Mesendoderm (in vitro differentiated cells): Measurements from ENCODE around the gene BMI1. TPM values are rescaled to one million over a fixed set of nuclear protein-coding genes. Genes with fewer than 3 reads are reported as not detected.

Experiments used
- DNase-seq: peaks from one replicate; pipeline ENCODE4 v3.0.0; 2013
- H2AK5ac ChIP-seq: 2 replicates; pipeline ENCODE4 v1.6.1; 2013; ENCODE audit warnings: low read length, inconsistent platforms
- H2BK120ac ChIP-seq: 2 replicates; pipeline ENCODE4 v1.6.1; 2013; ENCODE audit warnings: low read depth, mild to moderate bottlenecking, low read length, moderate library complexity, mixed read lengths
- H2BK15ac ChIP-seq: replicated peaks from 2 replicates; pipeline ENCODE4 v1.6.1; 2013; ENCODE audit warnings: low read depth, mild to moderate bottlenecking, moderate library complexity
- H2BK5ac ChIP-seq: 2 replicates; pipeline ENCODE4 v1.6.1; 2013; ENCODE audit warnings: low read length, inconsistent platforms
- H3K18ac ChIP-seq: 2 replicates; pipeline ENCODE4 v1.6.1; 2013; ENCODE audit warnings: mild to moderate bottlenecking, low read length, mixed read lengths
- H3K23ac ChIP-seq: one replicate; pipeline ENCODE4 v1.6.1; 2013; ENCODE audit warnings: low read length
- H3K27ac ChIP-seq: 2 replicates; pipeline ENCODE4 v1.5.1; 2013; ENCODE audit warnings: low read depth, mild to moderate bottlenecking, inconsistent platforms, low read length, moderate library complexity
- H3K27me3 ChIP-seq: 2 replicates; pipeline ENCODE4 v1.6.1; 2013; ENCODE audit warnings: low read length, control low read depth, mild to moderate bottlenecking, inconsistent platforms; ENCODE audit not compliant: insufficient read depth, poor library complexity
- H3K36me3 ChIP-seq: 2 replicates; pipeline ENCODE4 v1.6.1; 2013; ENCODE audit warnings: low read length, inconsistent platforms; ENCODE audit not compliant: control insufficient read depth, insufficient read depth
- H3K4ac ChIP-seq: one replicate; pipeline ENCODE4 v1.6.1; 2013; ENCODE audit warnings: low read depth, mild to moderate bottlenecking, low read length, moderate library complexity
- H3K4me1 ChIP-seq: 2 replicates; pipeline ENCODE4 v1.6.1; 2013; ENCODE audit warnings: low read depth, low read length, inconsistent platforms; ENCODE audit not compliant: control insufficient read depth
- H3K4me2 ChIP-seq: 2 replicates; pipeline ENCODE4 v1.6.1; 2013; ENCODE audit warnings: low read length
- H3K4me3 ChIP-seq: 2 replicates; pipeline ENCODE4 v1.5.1; 2013; ENCODE audit warnings: mild to moderate bottlenecking, low read length
- H3K56ac ChIP-seq: one replicate; pipeline ENCODE4 v1.6.1; 2013; ENCODE audit warnings: low read length
- H3K79me1 ChIP-seq: 2 replicates; pipeline ENCODE4 v1.6.1; 2013; ENCODE audit warnings: low read length, inconsistent platforms
- H3K79me2 ChIP-seq: 2 replicates; pipeline ENCODE4 v1.6.1; 2013; ENCODE audit warnings: mild to moderate bottlenecking, low read length; ENCODE audit not compliant: control insufficient read depth, insufficient read depth
- H3K9ac ChIP-seq: 2 replicates; pipeline ENCODE4 v1.6.1; 2013; ENCODE audit warnings: low read length, inconsistent platforms
- H4K5ac ChIP-seq: one replicate; pipeline ENCODE4 v1.6.1; 2013; ENCODE audit warnings: low read length
- H4K8ac ChIP-seq: one replicate; pipeline ENCODE4 v1.6.1; 2013; ENCODE audit warnings: low read depth, mild to moderate bottlenecking, control low read depth, low read length, moderate library complexity
- WGBS: extraction: QIAGEN DNeasy Blood & Tissue Kit; methylation state at CpG from one replicate; pipeline ENCODE4 v1.1.7; 2013; ENCODE audit warnings: low lambda C conversion rate, missing lambda C conversion rate; ENCODE audit not compliant: insufficient coverage; ENCODE audit errors: extremely low coverage; 5-methylcytosine and 5-hydroxymethylcytosine counted together
- polyA plus RNA-seq, 2 experiments: library from polyadenylated mRNA; stranded (reverse); fragments of 200-250 nt; gene quantifications; one replicate each; pipeline ENCODE4 v1.2.3, GENCODE V29; 2013

BMI1 gene
- polyA plus RNA-seq (2013, experiment 1 of 2), result 5.0 TPM
- 4.8 TPM for polyA plus RNA-seq (2013, experiment 2 of 2)

GRCh38 chr10:22320591-22321155, at the start of gene BMI1:
BMI1 (plus strand) TSS chr10:22321099; CDS start chr10:22326450, 5,351 bp downstream.
- Histone ChIP-seq H2BK15ac (peak within 1 kb of the TSS; percentile 92), H3K9ac (peak within 1 kb of the TSS; percentile 73), H3K27ac (no peak within 1 kb of the TSS), H3K4ac (peak within 1 kb of the TSS; percentile 92), H4K8ac (peak within 1 kb of the TSS; percentile 86), H3K4me1 (peaks cover 5% of the 10 kb centered on the region), H2AK5ac (no peak within 1 kb of the TSS), H3K27me3 (peaks cover 30% of the 10 kb centered on the region), H3K79me2 (no peaks in the 10 kb centered on the region), H3K79me1 (no peaks in the 10 kb centered on the region), H3K4me3 (peak within 1 kb of the TSS; percentile 50), H3K36me3 (no peaks in the 10 kb centered on the region), H3K4me2 (peak within 1 kb of the TSS; percentile 41), H3K23ac (no peak within 1 kb of the TSS), H2BK5ac (no peak within 1 kb of the TSS), H3K56ac (peak within 1 kb of the TSS; percentile 90), H4K5ac (no peak within 1 kb of the TSS), H2BK120ac (peak within 1 kb of the TSS; percentile 96), H3K18ac (peak within 1 kb of the TSS; percentile 99)
- peak; percentile 73 for DNase-seq
- no CpG with 5 or more reads among the region's 85 CpGs for WGBS

GRCh38 chr10:22271786-22272185, 49.1 kb upstream of the BMI1 start:
- Histone ChIP-seq H3K4me3 (no peak overlapping the region), H2AK5ac (no peak overlapping the region), H3K56ac (no peak overlapping the region), H4K5ac (no peak overlapping the region), H3K36me3 (no peaks in the 10 kb centered on the region), H3K4ac (no peak overlapping the region), H3K27me3 (no peaks in the 10 kb centered on the region), H3K4me2 (no peak overlapping the region), H2BK15ac (no peak overlapping the region), H3K79me1 (no peaks in the 10 kb centered on the region), H3K27ac (no peak overlapping the region), H2BK120ac (no peak overlapping the region), H3K79me2 (no peaks in the 10 kb centered on the region), H4K8ac (no peak overlapping the region), H3K4me1 (no peaks in the 10 kb centered on the region), H3K23ac (no peak overlapping the region), H3K18ac (no peak overlapping the region), H2BK5ac (no peak overlapping the region), H3K9ac (no peak overlapping the region)
- no peak for DNase-seq
- WGBS, result no CpG with 5 or more reads among the region's 6 CpGs

- no CpG with 5 or more reads among the region's 4 CpGs for WGBS
- H3K36me3 ChIP-seq, result no peaks in the 10 kb centered on the region
- H2BK5ac ChIP-seq, result no peak overlapping the region
- no peak overlapping the region for H3K23ac ChIP-seq
- H3K27me3 ChIP-seq, result no peaks in the 10 kb centered on the region
- H3K18ac ChIP-seq, result no peak overlapping the region
- peak; percentile 4 for DNase-seq
- no peak overlapping the region for H4K5ac ChIP-seq
- no peaks in the 10 kb centered on the region for H3K79me2 ChIP-seq
- H3K56ac ChIP-seq, result no peak overlapping the region
- no peak overlapping the region for H3K4ac ChIP-seq
- no peak overlapping the region for H2BK15ac ChIP-seq
- H2BK120ac ChIP-seq, result no peak overlapping the region
- H3K79me1 ChIP-seq, result no peaks in the 10 kb centered on the region
- no peak overlapping the region for H3K4me3 ChIP-seq
- no peak overlapping the region for H3K9ac ChIP-seq
- no peak overlapping the region for H3K4me2 ChIP-seq
- peaks cover 10% of the 10 kb centered on the region for H3K4me1 ChIP-seq
- H4K8ac ChIP-seq, result no peak overlapping the region
- H3K27ac ChIP-seq, result no peak overlapping the region
- H2AK5ac ChIP-seq, result no peak overlapping the region
Measured at GRCh38 chr10:22278441-22278782, 42.5 kb upstream of the BMI1 start.

- Histone ChIP-seq H3K18ac (no peak overlapping the region), H2BK120ac (no peak overlapping the region), H3K27ac (no peak overlapping the region), H3K9ac (no peak overlapping the region), H3K27me3 (no peaks in the 10 kb centered on the region), H3K79me1 (no peaks in the 10 kb centered on the region), H3K4ac (no peak overlapping the region), H3K4me2 (no peak overlapping the region), H2BK15ac (no peak overlapping the region), H3K4me1 (peaks cover 10% of the 10 kb centered on the region), H3K79me2 (no peaks in the 10 kb centered on the region), H3K4me3 (no peak overlapping the region), H2BK5ac (no peak overlapping the region), H3K23ac (no peak overlapping the region), H3K36me3 (no peaks in the 10 kb centered on the region), H4K8ac (no peak overlapping the region), H3K56ac (no peak overlapping the region), H4K5ac (no peak overlapping the region), H2AK5ac (no peak overlapping the region)
- no CpG with 5 or more reads among the region's 6 CpGs for WGBS
- DNase-seq, result peak; percentile 41
Measured at GRCh38 chr10:22280078-22280477, 40.8 kb upstream of the BMI1 start.

- no peak overlapping the region for H4K8ac ChIP-seq
- H3K18ac ChIP-seq, result no peak overlapping the region
- no peak overlapping the region for H3K27ac ChIP-seq
- H3K79me1 ChIP-seq, result no peaks in the 10 kb centered on the region
- no peaks in the 10 kb centered on the region for H3K79me2 ChIP-seq
- H3K4me3 ChIP-seq, result no peak overlapping the region
- H3K4me1 ChIP-seq, result no peaks in the 10 kb centered on the region
- no peak overlapping the region for H3K23ac ChIP-seq
- WGBS, result no CpG with 5 or more reads among the region's 3 CpGs
- H2BK5ac ChIP-seq, result no peak overlapping the region
- H3K36me3 ChIP-seq, result no peaks in the 10 kb centered on the region
- no peak overlapping the region for H2AK5ac ChIP-seq
- no peak overlapping the region for H3K9ac ChIP-seq
- H3K27me3 ChIP-seq, result no peaks in the 10 kb centered on the region
- H3K56ac ChIP-seq, result no peak overlapping the region
- DNase-seq, result no peak
- H2BK120ac ChIP-seq, result no peak overlapping the region
- no peak overlapping the region for H2BK15ac ChIP-seq
- no peak overlapping the region for H4K5ac ChIP-seq
- no peak overlapping the region for H3K4ac ChIP-seq
- no peak overlapping the region for H3K4me2 ChIP-seq
Measured at GRCh38 chr10:22285130-22285529, 35.8 kb upstream of the BMI1 start.
